K562 (cell line): ENCODE results near the gene AHCYL2. TPM values are rescaled to one million over a fixed set of nuclear protein-coding genes. Genes with fewer than 3 reads are reported as not detected.

ENCODE experiments used
- ATF1 ChIP-seq, 2 experiments: fragments of 450-650 bp in 1 of 2; IDR thresholded peaks; 2 replicates each; pipeline ENCODE4 v1.6.1; 2016; ENCODE audit warnings: missing compliant biosample characterization in 1 of 2, missing genetic modification characterization in 1 of 2
- CCAR2 ChIP-seq: fragments of 200-400 bp; formaldehyde crosslinking; IDR thresholded peaks from 2 replicates; pipeline ENCODE4 v1.6.1; 2017; ENCODE audit warnings: mild to moderate bottlenecking, low read depth, low read length
- ELF2 ChIP-seq: fragments of 250-450 bp; sonication (Bioruptor Pico); IDR thresholded peaks from 2 replicates; pipeline ENCODE4 v1.5.0; 2021; ENCODE audit warnings: mild to moderate bottlenecking
- FOXA3 ChIP-seq, 2 experiments: fragments of 450-650 bp in 1 of 2; sonication (generic) in 1 of 2; formaldehyde crosslinking; IDR thresholded peaks in 1 of 2; conservative IDR thresholded peaks in 1 of 2; 2 replicates each; pipeline versions ENCODE4 v1.4.0 to v1.8.0; 2020 to 2022; ENCODE audit warnings: mild to moderate bottlenecking in 2 of 2, missing genetic modification reagents in 1 of 2
- MGA ChIP-seq: fragments of 450-650 bp; IDR thresholded peaks from 2 replicates; pipeline ENCODE4 v1.6.1; 2016; ENCODE audit warnings: mild to moderate bottlenecking, moderate library complexity
- MIER1 ChIP-seq: fragments of 450-650 bp; IDR thresholded peaks from 2 replicates; pipeline ENCODE4 v1.6.1; 2016; ENCODE audit warnings: antibody characterized with exemption, mild to moderate bottlenecking, low read depth
- MLX ChIP-seq, 2 experiments: fragments of 450-650 bp in 1 of 2; sonication (generic) in 1 of 2; formaldehyde crosslinking; conservative IDR thresholded peaks; 2 replicates each; pipeline versions ENCODE4 v1.4.0 to v1.8.1; 2020 to 2022; ENCODE audit warnings: mild to moderate bottlenecking in 1 of 2, missing genetic modification reagents in 1 of 2
- RB1 ChIP-seq: fragments of 450-650 bp; IDR thresholded peaks from 2 replicates; pipeline ENCODE4 v1.6.1; 2017; ENCODE audit warnings: low read depth, mild to moderate bottlenecking
- SAFB ChIP-seq: fragments of 200-400 bp; formaldehyde crosslinking; IDR thresholded peaks from 2 replicates; pipeline ENCODE4 v1.6.1; 2017; ENCODE audit warnings: low read depth, low read length, borderline replicate concordance
- SMARCE1 ChIP-seq: fragments of 450-650 bp; IDR thresholded peaks from 2 replicates; pipeline ENCODE4 v1.7.1; 2016; ENCODE audit warnings: mild to moderate bottlenecking
- SNIP1 ChIP-seq: fragments of 450-650 bp; IDR thresholded peaks from 2 replicates; pipeline ENCODE4 v1.7.1; 2017; ENCODE audit warnings: low read depth, mild to moderate bottlenecking
- YY1 ChIP-seq, 3 experiments: IDR thresholded peaks; 2 replicates each; pipeline ENCODE4 v1.6.1; 2011; ENCODE audit warnings: low read length in 2 of 3, mild to moderate bottlenecking in 2 of 3, moderate library complexity in 2 of 3, borderline replicate concordance in 1 of 3, control low read depth in 1 of 3, low read depth in 1 of 3; ENCODE audit not compliant: insufficient read depth in 3 of 3, insufficient replicate concordance in 2 of 3, control insufficient read depth in 1 of 3, insufficient read length in 1 of 3; ENCODE audit errors: extremely low read depth in 1 of 3
- ZFPM2 ChIP-seq: fragments of 250-450 bp; sonication (Bioruptor Pico); IDR thresholded peaks from 2 replicates; pipeline ENCODE4 v1.5.1; 2022; ENCODE audit warnings: mild to moderate bottlenecking
- polyA plus RNA-seq, 8 experiments: library from polyadenylated mRNA; depleted of rRNA in 4 of 8; stranded (reverse) in 5 of 8; unstranded in 3 of 8; fragments of >200 nt; fragmentation: Nextera tagmentation in 2 of 8; fragmentation: Illumina TruSeq in 1 of 8; extraction: Ambion mirVana in 2 of 8; extraction: Trizol in 1 of 8; gene quantifications; 2 replicates each; pipeline versions ENCODE4 v1.2.1 to v1.2.3, GENCODE V29; 2011 to 2014; ENCODE audit warnings: inconsistent platforms in 1 of 8, missing spikeins in 1 of 8
- total RNA-seq, 7 experiments: library from RNA; depleted of rRNA in 6 of 7; stranded (reverse); fragments of >200 nt in 6 of 7; fragmentation: Illumina TruSeq in 2 of 7; extraction: Trizol in 2 of 7; gene quantifications; 2 replicates each; pipeline versions ENCODE4 v1.2.1 to v1.2.3, GENCODE V29; 2011 to 2021; ENCODE audit warnings: low replicate concordance in 1 of 7

AHCYL2 gene
- total and polyA plus RNA-seq, 9 of the 15 experiments (the other 6 are each of a cell fraction or from before 2014, with no cell fraction given), result 0.93 to 10.5 (median 5.2) TPM

GRCh38 chr7:129433847-129434674 lies 209.2 kb downstream of the AHCYL2 start, which contains the start of gene STRIP2 (continued):
- TF ChIP-seq YY1 (IDR thresholded peaks at IDR 0.05; ENCODE audit: borderline replicate concordance in 1 of 3, control insufficient read depth in 1 of 3, extremely low read depth in 1 of 3, insufficient read depth in 3 of 3, insufficient read length in 1 of 3, insufficient replicate concordance in 2 of 3, low read depth in 1 of 3, low read length in 2 of 3) (peak; percentile 9 to 74 (median 69)), MLX (CRISPR knock-in tag; conservative IDR thresholded peaks at IDR 0.05) (0 out of 4 replicates have a peak, but pooled peaks of 1 of the 2 experiments have one; percentile 28), ATF1 (CRISPR knock-in tag; IDR thresholded peaks at IDR 0.05) (no peak), ATF1 (tag; IDR thresholded peaks at IDR 0.05) (peak; percentile 61), SAFB (0 out of 2 replicates have a peak, but pooled peaks have one; percentile 48), MIER1 (no peak), RB1 (peak; percentile 97), ZFPM2 (CRISPR knock-in tag) (no peak), FOXA3 (CRISPR knock-in tag; conservative IDR thresholded peaks at IDR 0.05 in 1 of 2, IDR thresholded peaks at IDR 0.05 in 1 of 2) (peak in 1 of 2 experiments; percentile 78; a peak in 1 of 4 replicates), CCAR2 (no peak), MGA (peak; percentile 60; the same call in 1 of the 2 replicates), SMARCE1 (peak; percentile 24; the same call in 1 of the 2 replicates), ELF2 (CRISPR knock-in tag) (0 out of 2 replicates have a peak, but pooled peaks have one; percentile 10), SNIP1 (no peak)
